Measurements from ENCODE around the gene GPRC5B.

The GPRC5B gene

DNA sequence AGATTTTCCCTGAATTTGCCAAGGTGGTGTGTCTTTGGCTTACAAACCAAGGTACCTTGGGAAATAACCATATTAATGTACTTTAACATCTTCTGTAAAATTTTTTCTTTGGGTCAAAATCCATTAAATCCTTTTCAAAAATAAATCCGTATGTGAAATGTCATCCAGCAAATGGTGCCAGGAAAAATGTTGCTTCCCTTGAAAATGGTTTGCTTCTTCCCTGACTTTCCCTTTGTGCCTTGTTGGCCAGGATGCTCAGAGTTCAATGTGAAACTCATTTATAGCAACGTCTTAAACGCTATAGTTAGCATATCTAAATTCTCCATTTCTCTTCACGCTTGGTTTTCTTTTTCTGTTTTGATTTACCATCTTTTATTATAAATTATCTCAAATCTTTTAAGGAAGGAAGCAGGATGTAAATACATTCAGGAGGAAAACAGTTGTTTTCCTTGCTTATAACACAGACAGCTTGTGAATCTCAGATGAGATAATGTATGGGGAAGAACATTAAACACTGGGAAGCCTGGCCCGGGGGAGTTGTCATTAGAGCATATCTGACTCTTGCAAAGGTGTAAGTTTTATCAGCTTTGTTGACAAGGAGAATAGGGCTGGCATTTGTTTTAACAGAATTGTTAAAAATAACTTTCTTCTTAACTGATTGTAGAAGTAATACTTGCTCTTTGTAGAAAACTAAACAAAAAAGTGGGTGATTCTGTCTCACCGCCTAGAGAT lies 42.1 kb downstream of the GPRC5B start:
- DNase-seq = no peak

GRCh38 chr16:19841184-19841583 lies 43.5 kb downstream of the GPRC5B start:
- no peak for DNase-seq

DNA sequence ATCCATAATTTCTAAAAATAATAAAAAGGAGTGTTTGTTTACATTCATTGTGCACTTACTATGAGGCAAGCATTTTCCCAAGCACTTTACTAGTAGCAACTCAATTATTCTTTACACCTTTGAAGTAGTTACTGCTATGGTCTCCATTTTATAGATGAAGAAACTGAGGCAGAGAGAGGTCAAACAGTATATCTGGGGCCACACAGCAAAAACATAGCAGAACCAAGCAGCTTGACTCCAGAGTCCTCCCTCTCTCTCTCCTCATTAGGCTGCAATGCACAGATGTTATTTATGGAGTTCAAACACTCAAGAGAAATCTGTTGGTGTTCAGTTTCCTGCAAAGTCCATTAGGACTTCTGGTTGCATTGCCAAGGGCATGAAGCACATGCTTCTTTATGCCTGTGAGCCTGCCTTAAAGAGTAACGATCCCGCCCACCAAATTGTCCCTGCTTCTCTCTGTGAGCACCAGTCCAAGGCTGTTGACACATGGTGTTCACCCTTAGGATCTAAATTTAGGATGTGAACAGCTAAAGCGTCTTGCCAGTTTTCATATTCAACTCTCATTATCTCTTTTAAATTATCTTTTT lies 44.0 kb downstream of the GPRC5B start:
- DNase-seq = no peak

GRCh38 chr16:19837984-19838707 lies 46.5 kb downstream of the GPRC5B start:
- no peak for DNase-seq

- DNase-seq = no peak
These were observed 47.2 kb downstream of the GPRC5B start for GRCh38 chr16:19837331-19837980.

DNA sequence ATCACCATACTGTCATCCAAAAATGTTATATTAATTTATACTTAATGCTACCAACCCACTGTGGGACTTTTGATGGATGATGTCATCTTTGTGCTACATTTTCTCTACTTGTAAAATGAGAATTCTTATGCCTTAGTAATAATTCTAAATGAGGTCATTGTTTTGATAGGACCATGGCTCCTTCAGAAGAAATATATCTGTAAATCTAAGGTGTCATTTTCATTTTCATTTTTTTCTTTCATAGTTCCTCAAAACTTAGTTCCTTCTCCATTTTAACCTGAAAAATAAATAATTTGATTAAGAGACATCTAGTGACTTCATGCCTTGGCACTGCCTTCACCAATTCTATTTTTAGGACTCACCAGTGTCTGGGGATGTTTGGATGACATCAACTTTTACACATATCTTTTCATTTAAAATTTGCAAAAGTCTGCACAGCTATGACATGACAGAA lies 48.7 kb downstream of the GPRC5B start:
- no peak for DNase-seq

- no peak for DNase-seq
These were observed 49.5 kb downstream of the GPRC5B start for GRCh38 chr16:19835196-19835595.

GRCh38 chr16:19833581-19833980 lies 51.1 kb downstream of the GPRC5B start:
- DNase-seq = no peak

DNA sequence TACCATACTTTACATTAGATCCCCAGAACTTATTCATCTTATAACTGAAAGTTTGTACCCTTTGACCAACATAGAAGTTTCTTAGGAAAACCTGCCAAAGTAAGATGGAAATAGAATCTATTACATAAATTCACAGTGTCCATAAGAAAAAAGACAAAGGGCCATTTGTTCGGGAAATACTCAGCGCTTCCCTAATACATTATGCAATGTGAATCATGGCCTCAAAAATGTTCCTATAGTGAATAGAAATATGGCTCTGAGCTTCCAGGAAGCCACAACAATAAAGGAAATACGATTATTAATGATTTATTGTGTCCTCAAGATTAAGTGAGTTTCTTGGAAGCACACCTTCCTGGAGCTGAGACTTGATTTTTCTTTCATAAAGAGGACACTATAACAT lies 51.5 kb downstream of the GPRC5B start:
- DNase-seq = no peak

- no peak for DNase-seq
These were observed 53.0 kb downstream of the GPRC5B start for GRCh38 chr16:19831678-19832077.

GRCh38 chr16:19830902-19831560 lies 53.6 kb downstream of the GPRC5B start:
- no peak for DNase-seq

- no peak for DNase-seq
These were observed 54.6 kb downstream of the GPRC5B start for GRCh38 chr16:19829844-19830692.

DNA sequence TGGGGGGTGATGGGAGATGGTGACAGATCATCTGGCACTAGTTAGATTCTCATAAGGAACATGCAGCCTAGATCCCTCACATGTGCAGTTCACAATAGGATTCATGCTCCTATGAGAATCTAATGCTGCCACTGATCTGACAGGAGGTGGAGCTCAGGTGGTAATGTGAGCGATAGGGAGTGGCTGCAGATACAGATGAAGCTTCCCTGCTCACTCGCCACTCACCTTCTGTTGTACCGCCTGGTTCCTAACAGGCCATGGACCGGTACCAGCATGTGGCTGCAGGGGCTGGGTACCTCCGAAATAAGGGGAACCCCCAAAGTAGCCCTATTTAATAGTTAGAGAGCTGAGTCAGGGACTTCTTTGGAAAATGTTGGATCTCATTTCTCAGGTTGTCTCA lies 60.4 kb downstream of the GPRC5B start:
- no peak for DNase-seq

- DNase-seq = no peak
These were observed 61.3 kb downstream of the GPRC5B start for GRCh38 chr16:19823322-19823721.

DNA sequence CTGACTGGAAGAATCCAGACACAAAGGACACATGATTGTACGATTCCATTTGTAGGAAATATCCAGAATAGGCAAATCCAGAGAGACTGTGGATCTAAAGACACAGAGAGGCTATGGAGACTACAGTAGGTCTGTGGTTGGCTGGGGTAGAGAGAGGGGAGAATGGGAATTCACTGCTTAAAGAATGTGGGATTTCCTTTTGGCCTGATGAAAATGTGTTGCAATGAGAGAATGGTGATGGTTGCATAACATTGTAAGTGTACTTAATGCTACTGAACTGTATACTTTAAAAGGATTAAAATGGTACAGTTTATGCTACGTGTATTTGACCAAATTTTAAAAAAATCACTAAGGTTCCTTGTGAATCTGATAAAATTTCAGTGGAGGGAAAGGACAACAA lies 62.1 kb downstream of the GPRC5B start:
- no peak for DNase-seq

DNA sequence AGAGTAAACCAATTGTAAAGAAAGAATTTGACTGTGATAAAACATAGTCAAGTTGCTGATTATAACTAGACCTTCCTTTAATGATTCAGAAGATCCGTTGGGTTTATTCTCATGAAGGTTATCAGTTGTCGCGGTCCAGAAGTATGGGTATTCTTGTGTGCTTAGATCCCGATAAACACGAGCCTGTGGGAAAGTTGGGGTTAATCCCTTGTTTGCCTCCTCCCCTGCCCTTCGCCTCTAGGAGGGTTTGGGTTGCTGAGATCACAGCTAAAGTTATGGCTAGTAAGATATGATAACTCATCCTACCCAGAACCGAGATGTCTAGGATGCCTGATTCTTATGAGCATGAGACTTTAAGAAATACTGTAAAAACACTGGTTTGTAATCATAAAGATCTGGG lies 66.8 kb downstream of the GPRC5B start:
- no peak for DNase-seq

- DNase-seq = no peak
These were observed 67.5 kb downstream of the GPRC5B start for GRCh38 chr16:19817122-19817521.

DNA sequence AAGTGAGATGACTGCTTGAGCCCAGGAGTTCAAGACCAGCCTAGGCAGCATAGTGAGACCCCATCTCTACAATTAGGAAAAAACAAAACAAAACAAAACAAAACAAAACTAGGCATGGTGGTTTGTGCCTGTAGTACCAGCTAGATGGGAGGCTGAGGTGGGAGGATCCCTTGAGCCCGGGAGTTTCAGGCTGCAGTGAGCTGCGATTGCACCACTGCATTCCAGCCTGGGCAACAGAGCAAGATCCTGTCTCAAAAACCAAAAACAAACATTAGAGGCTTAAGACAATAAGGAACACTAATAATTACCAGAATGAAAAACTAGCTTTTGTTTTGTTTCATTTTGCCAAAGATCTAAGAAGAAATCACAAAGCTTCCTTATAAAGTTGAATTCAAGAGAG lies 69.2 kb downstream of the GPRC5B start:
- DNase-seq = no peak

- DNase-seq = no peak
These were observed 71.7 kb downstream of the GPRC5B start for GRCh38 chr16:19812986-19813385.

GRCh38 chr16:19810817-19811731 lies 73.6 kb downstream of the GPRC5B start:
- DNase-seq = no peak

GRCh38 chr16:19809693-19810092 lies 75.0 kb downstream of the GPRC5B start:
- DNase-seq = no peak
